NCI-H2196 (cell line): ENCODE results near the gene SIM1.

ENCODE experiments used
- DNase-seq: peaks from one replicate; lab custom pipeline; 2025; ENCODE audit not compliant: unreplicated experiment; lab: John Stamatoyannopoulos, UW

SIM1 gene

GRCh38 chr6:100433726-100434435 is 30.8 kb downstream of the SIM1 start:
- DNase-seq = no peak

- no peak for DNase-seq
Measured at GRCh38 chr6:100432136-100432535, 32.6 kb downstream of the SIM1 start.

GRCh38 chr6:100430962-100431361 is 33.8 kb downstream of the SIM1 start:
- DNase-seq = no peak

GRCh38 chr6:100427452-100427851 is 37.3 kb downstream of the SIM1 start:
- DNase-seq = no peak

GRCh38 chr6:100426744-100427338 is 37.9 kb downstream of the SIM1 start:
- DNase-seq = no peak

- DNase-seq = no peak
Measured at GRCh38 chr6:100426241-100426640, 38.5 kb downstream of the SIM1 start.

GRCh38 chr6:100420711-100421110 is 44.0 kb downstream of the SIM1 start:
- DNase-seq = no peak

GRCh38 chr6:100417036-100417435 is 47.7 kb downstream of the SIM1 start:
- no peak for DNase-seq

GRCh38 chr6:100415768-100416167 is 49.0 kb downstream of the SIM1 start:
- no peak for DNase-seq

- DNase-seq = no peak
Measured at GRCh38 chr6:100412872-100413271, 51.8 kb downstream of the SIM1 start.

GRCh38 chr6:100404051-100404450 is 60.7 kb downstream of the SIM1 start:
- DNase-seq = no peak

- DNase-seq = no peak
Measured at GRCh38 chr6:100393493-100393892, 71.2 kb downstream of the SIM1 start.

GRCh38 chr6:100392423-100392822 is 72.3 kb downstream of the SIM1 start:
- no peak for DNase-seq

GRCh38 chr6:100388868-100389519 is 75.7 kb downstream of the SIM1 start:
- no peak for DNase-seq

- no peak for DNase-seq
Measured at GRCh38 chr6:100382767-100383195, 81.9 kb downstream of the SIM1 start.

GRCh38 chr6:100382031-100382430 is 82.7 kb downstream of the SIM1 start:
- no peak for DNase-seq

GRCh38 chr6:100381111-100381510 is 83.6 kb downstream of the SIM1 start:
- no peak for DNase-seq

GRCh38 chr6:100379386-100379785 is 85.3 kb downstream of the SIM1 start:
- no peak for DNase-seq

GRCh38 chr6:100378576-100378975 is 86.1 kb downstream of the SIM1 start:
- no peak for DNase-seq

- DNase-seq = no peak
Measured at GRCh38 chr6:100376103-100376502, 88.6 kb downstream of the SIM1 start.

- DNase-seq = no peak
Measured at GRCh38 chr6:100372326-100373091, 92.2 kb downstream of the SIM1 start.

- no peak for DNase-seq
Measured at GRCh38 chr6:100371591-100371990, 93.1 kb downstream of the SIM1 start.
